HG03457 (cell line): Measurements from ENCODE around the gene KPRP.

Experiments
- ATAC-seq: cut with Tn5 transposase; IDR thresholded peaks from one replicate; pipeline ENCODE4 v1.9.1; 2021; ENCODE audit warnings: moderate number of reproducible peaks; ENCODE audit not compliant: unreplicated experiment

KPRP gene

GRCh38 chr1:152770411-152770810 is 12.6 kb downstream of the KPRP start:
- no peak for ATAC-seq

- ATAC-seq: no peak
Measured at GRCh38 chr1:152774875-152775274, 17.1 kb downstream of the KPRP start, which contains the start of gene LCE1F. TSS of gene LCE1F (plus strand) at chr1:152775140. CDS start at chr1:152776372, 1,232 bp downstream.

- ATAC-seq: no peak
Measured at GRCh38 chr1:152776361-152776760, 18.5 kb downstream of the KPRP start.

GRCh38 chr1:152777510-152778137 is 19.8 kb downstream of the KPRP start:
- no peak for ATAC-seq

GRCh38 chr1:152783095-152783494 is 25.3 kb downstream of the KPRP start:
- no peak for ATAC-seq

GRCh38 chr1:152786077-152786476 is 28.3 kb downstream of the KPRP start, which contains the start of gene LCE1E:
TSS of gene LCE1E (plus strand) at chr1:152786257. CDS start at chr1:152787300, 1,043 bp downstream.
- no peak for ATAC-seq

GRCh38 chr1:152795686-152796085 is 37.9 kb downstream of the KPRP start:
- ATAC-seq: no peak

- no peak for ATAC-seq
Measured at GRCh38 chr1:152796421-152796820, 38.6 kb downstream of the KPRP start, which contains the start of gene LCE1D. TSS of gene LCE1D (plus strand) at chr1:152796721. CDS start at chr1:152797795, 1,074 bp downstream.

GRCh38 chr1:152801333-152801732 is 43.5 kb downstream of the KPRP start:
- no peak for ATAC-seq

GRCh38 chr1:152806576-152806975 is 48.8 kb downstream of the KPRP start, which contains the start of gene LCE1C:
TSS of gene LCE1C (minus strand) at chr1:152806651. CDS start at chr1:152805478, 1,173 bp downstream.
- ATAC-seq: no peak

- ATAC-seq: no peak
Measured at GRCh38 chr1:152811050-152811449, 53.2 kb downstream of the KPRP start.
